ENCODE data around the gene CFAP298.

- TF ChIP-seq SUZ12 (IDR thresholded peaks at IDR 0.05; ENCODE audit: extremely low read depth, insufficient read depth, insufficient read length), result no peak
- TF ChIP-seq ZNF274 (IDR thresholded peaks at IDR 0.05; ENCODE audit: low read depth, low read length), result no peak
Measured at GRCh38 chr21:32593690-32594089, 18.5 kb downstream of the CFAP298 start.
